ENCODE data around the gene MAGI2.

- TF ChIP-seq CTCF (conservative IDR thresholded peaks at IDR 0.05; ENCODE audit: low read length): no peak
- no peak for TF ChIP-seq EZH2phosphoT487 (IDR thresholded peaks at IDR 0.05; ENCODE audit: borderline replicate concordance, low read depth, low read length)
These were observed 167.3 kb downstream of the MAGI2 start for GRCh38 chr7:79286181-79286580.
